Keratinocyte (primary cell): Measurements from ENCODE around the gene LYRM7. TPM values are rescaled to one million over a fixed set of nuclear protein-coding genes. Genes with fewer than 3 reads are reported as not detected.

Source experiments
- DNase-seq: peaks from one replicate; pipeline ENCODE4 v3.0.0-alpha.2; 2011; ENCODE audit warnings: low read depth, missing footprints, low spot score
- FAIRE-seq: peaks from 2 replicates; lab custom pipeline; 2011; peaks lifted over from hg19 to GRCh38; lab: Jason Lieb, UNC
- H2AFZ ChIP-seq: 2 replicates; pipeline ENCODE4 v1.6.0; 2012; ENCODE audit warnings: low read length, control low read depth, inconsistent platforms; ENCODE audit not compliant: control insufficient read depth
- H3K27ac ChIP-seq: 2 replicates; pipeline ENCODE4 v1.5.1; 2011; ENCODE audit warnings: low read length; ENCODE audit not compliant: control insufficient read depth, insufficient read depth
- H3K27me3 ChIP-seq: 3 replicates; pipeline ENCODE4 v1.6.0; 2011; ENCODE audit warnings: low read length; ENCODE audit not compliant: control insufficient read depth, insufficient read depth; ENCODE audit errors: extremely low read depth
- H3K36me3 ChIP-seq, 2 experiments: 2 replicates in 1 of 2; 3 replicates in 1 of 2; pipeline ENCODE4 v1.5.1; 2011; ENCODE audit warnings: low read length in 2 of 2, mild to moderate bottlenecking in 1 of 2; ENCODE audit not compliant: control insufficient read depth in 2 of 2, insufficient read depth in 2 of 2; ENCODE audit errors: extremely low read depth in 1 of 2
- H3K4me1 ChIP-seq: 3 replicates; pipeline ENCODE4 v1.5.1; 2011; ENCODE audit warnings: low read length; ENCODE audit not compliant: control insufficient read depth, insufficient read depth; ENCODE audit errors: extremely low read depth
- H3K4me2 ChIP-seq: 3 replicates; pipeline ENCODE4 v1.6.0; 2011; ENCODE audit warnings: low read depth, low read length; ENCODE audit not compliant: control insufficient read depth, insufficient read depth; ENCODE audit errors: extremely low read depth
- H3K4me3 ChIP-seq, 3 experiments: fragments of 200-600 bp in 1 of 3; sonication (generic) in 1 of 3; 2 replicates in 2 of 3; 3 replicates in 1 of 3; pipeline ENCODE4 v1.5.1; 2011 to 2016; ENCODE audit warnings: low read length in 3 of 3, mild to moderate bottlenecking in 3 of 3, control low read depth in 2 of 3, inconsistent platforms in 1 of 3, low read depth in 1 of 3, mixed read lengths in 1 of 3, mixed run types in 1 of 3, moderate library complexity in 1 of 3; ENCODE audit not compliant: control insufficient read depth in 2 of 3, insufficient read depth in 2 of 3; ENCODE audit errors: extremely low read depth in 1 of 3
- H3K79me2 ChIP-seq: 2 replicates; pipeline ENCODE4 v1.6.0; 2012; ENCODE audit warnings: low read length; ENCODE audit not compliant: control insufficient read depth, insufficient read depth
- H3K9ac ChIP-seq: 3 replicates; pipeline ENCODE4 v1.6.0; 2011; ENCODE audit warnings: low read length; ENCODE audit not compliant: control insufficient read depth, insufficient read depth; ENCODE audit errors: extremely low read depth
- H3K9me1 ChIP-seq: 3 replicates; pipeline ENCODE4 v1.6.0; 2011; ENCODE audit warnings: low read length; ENCODE audit not compliant: control insufficient read depth, insufficient read depth; ENCODE audit errors: extremely low read depth
- H3K9me3 ChIP-seq: 2 replicates; pipeline ENCODE4 v1.5.1; 2012; ENCODE audit warnings: low read depth, low read length; ENCODE audit not compliant: control insufficient read depth
- H4K20me1 ChIP-seq: 3 replicates; pipeline ENCODE4 v1.6.0; 2011; ENCODE audit warnings: low read length; ENCODE audit not compliant: control insufficient read depth, insufficient read depth; ENCODE audit errors: extremely low read depth
- CTCF ChIP-seq, 3 experiments: IDR thresholded peaks in 1 of 3; conservative IDR thresholded peaks in 1 of 3; optimal IDR thresholded peaks in 1 of 3; 2 replicates in 2 of 3; 3 replicates in 1 of 3; pipeline versions ENCODE3 to v1.5.1; 2011; ENCODE audit warnings: low read length in 3 of 3, mild to moderate bottlenecking in 3 of 3, moderate library complexity in 2 of 3, control low read depth in 1 of 3, inconsistent platforms in 1 of 3; ENCODE audit not compliant: insufficient read depth in 2 of 3; ENCODE audit errors: extremely low read depth in 1 of 3
- EZH2 ChIP-seq: IDR thresholded peaks from one replicate; pipeline ENCODE4 v1.6.1; 2012; ENCODE audit warnings: inconsistent platforms, mild to moderate bottlenecking, low read length, moderate library complexity
- dilution Hi-C: fragments of 300-500 bp; cut with MboI; formaldehyde crosslinking; loops from one replicate; pipeline ENCODE4 v1.7.0; 2020; ENCODE audit warnings: low sequenced_read_pairs; ENCODE audit not compliant: extremely low pct_ligation_motif_present
- polyA plus RNA-seq, 5 experiments: library from polyadenylated mRNA; depleted of rRNA in 3 of 5; stranded (reverse) in 3 of 5; stranded (forward) in 1 of 5; unstranded in 1 of 5; fragments of >200 nt; gene quantifications; 1 replicate in 1 of 5; 2 replicates in 3 of 5; 3 replicates in 1 of 5; pipeline versions ENCODE4 v1.2.1 to v1.2.3, GENCODE V29; 2011 to 2012; ENCODE audit warnings: missing spikeins in 2 of 5, low read depth in 1 of 5, low replicate concordance in 1 of 5

LYRM7 gene
- polyA plus RNA-seq, 1 donor (not counting 4 experiments of a cell fraction or from before 2014, with no cell fraction given): 5.5 TPM

GRCh38 chr5:131150408-131150807 is 20.3 kb upstream of the LYRM7 start:
- Histone ChIP-seq H4K20me1 (no peaks in the 10 kb centered on the region), H3K27ac (no peak overlapping the region), H3K36me3 (no peaks in the 10 kb centered on the region), H3K9me3 (no peaks in the 10 kb centered on the region), H3K9me1 (no peaks in the 10 kb centered on the region), H3K4me3 (no peak overlapping the region), H3K4me1 (no peaks in the 10 kb centered on the region), H3K27me3 (no peaks in the 10 kb centered on the region), H2AFZ (no peak overlapping the region), H3K9ac (no peak overlapping the region), H3K4me2 (no peak overlapping the region), H3K79me2 (no peaks in the 10 kb centered on the region)
- DNase-seq (no peak), FAIRE-seq (no peak)
- no peak for TF ChIP-seq EZH2
- no peak for TF ChIP-seq CTCF (optimal IDR thresholded peaks at IDR 0.05 in 1 of 3, IDR thresholded peaks at IDR 0.05 in 1 of 3, conservative IDR thresholded peaks at IDR 0.05 in 1 of 3; ENCODE audit: extremely low read depth in 1 of 3, insufficient read depth in 2 of 3, low read length in 3 of 3)
- dilution Hi-C loops: no loop called here

- no peaks in the 10 kb centered on the region for H3K9me1 ChIP-seq
- H3K27ac ChIP-seq: no peak overlapping the region
- TF ChIP-seq CTCF (optimal IDR thresholded peaks at IDR 0.05 in 1 of 3, IDR thresholded peaks at IDR 0.05 in 1 of 3, conservative IDR thresholded peaks at IDR 0.05 in 1 of 3; ENCODE audit: extremely low read depth in 1 of 3, insufficient read depth in 2 of 3, low read length in 3 of 3): no peak
- no peak for TF ChIP-seq EZH2
- no peaks in the 10 kb centered on the region for H3K36me3 ChIP-seq
- dilution Hi-C loops: no loop called here
- H2AFZ ChIP-seq: no peak overlapping the region
- no peaks in the 10 kb centered on the region for H3K4me1 ChIP-seq
- no peak for FAIRE-seq
- no peaks in the 10 kb centered on the region for H4K20me1 ChIP-seq
- no peak overlapping the region for H3K9ac ChIP-seq
- H3K4me3 ChIP-seq: no peak overlapping the region
- H3K9me3 ChIP-seq: no peaks in the 10 kb centered on the region
- H3K79me2 ChIP-seq: no peaks in the 10 kb centered on the region
- no peak overlapping the region for H3K4me2 ChIP-seq
- no peak for DNase-seq
- no peaks in the 10 kb centered on the region for H3K27me3 ChIP-seq
Observed at GRCh38 chr5:131151216-131151615, 19.5 kb upstream of the LYRM7 start.
